NCI-H345 (cell line): ENCODE data around the gene FKBP2.
A peak's percentile ranks its signal among the peaks of the same experiment; 100 is the strongest.

Source experiments
- DNase-seq: peaks from one replicate; lab custom pipeline; 2025; lab: John Stamatoyannopoulos, UW

Gene FKBP2

GRCh38 chr11:64264371-64264852 lies 23.5 kb downstream of the FKBP2 start:
- no peak for DNase-seq

- DNase-seq = no peak
These were observed 24.6 kb downstream of the FKBP2 start for GRCh38 chr11:64265176-64266160.

DNA sequence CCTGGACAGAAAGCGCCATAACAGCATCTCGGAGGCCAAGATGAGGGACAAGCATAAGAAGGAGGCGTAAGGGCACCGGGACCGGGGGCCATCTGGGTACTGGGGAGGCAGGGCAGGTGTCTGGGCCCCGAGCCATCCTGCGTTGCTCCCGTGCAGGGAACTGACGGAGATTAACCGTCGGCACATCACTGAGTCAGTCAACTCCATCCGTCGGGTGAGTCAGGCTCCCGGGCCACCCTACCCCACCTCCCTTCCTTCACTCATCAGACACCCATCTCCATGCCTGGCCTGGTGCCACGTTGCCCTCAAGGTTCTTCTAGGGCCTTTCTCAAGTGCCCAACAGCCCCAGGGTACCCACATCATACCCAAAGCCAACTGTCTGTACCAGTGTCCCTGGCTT lies 25.4 kb downstream of the FKBP2 start:
- DNase-seq = no peak

GRCh38 chr11:64267207-64267945 lies 26.5 kb downstream of the FKBP2 start:
- DNase-seq = peak; percentile 85

GRCh38 chr11:64268025-64268892 lies 27.4 kb downstream of the FKBP2 start:
- DNase-seq = peak; percentile 64

DNA sequence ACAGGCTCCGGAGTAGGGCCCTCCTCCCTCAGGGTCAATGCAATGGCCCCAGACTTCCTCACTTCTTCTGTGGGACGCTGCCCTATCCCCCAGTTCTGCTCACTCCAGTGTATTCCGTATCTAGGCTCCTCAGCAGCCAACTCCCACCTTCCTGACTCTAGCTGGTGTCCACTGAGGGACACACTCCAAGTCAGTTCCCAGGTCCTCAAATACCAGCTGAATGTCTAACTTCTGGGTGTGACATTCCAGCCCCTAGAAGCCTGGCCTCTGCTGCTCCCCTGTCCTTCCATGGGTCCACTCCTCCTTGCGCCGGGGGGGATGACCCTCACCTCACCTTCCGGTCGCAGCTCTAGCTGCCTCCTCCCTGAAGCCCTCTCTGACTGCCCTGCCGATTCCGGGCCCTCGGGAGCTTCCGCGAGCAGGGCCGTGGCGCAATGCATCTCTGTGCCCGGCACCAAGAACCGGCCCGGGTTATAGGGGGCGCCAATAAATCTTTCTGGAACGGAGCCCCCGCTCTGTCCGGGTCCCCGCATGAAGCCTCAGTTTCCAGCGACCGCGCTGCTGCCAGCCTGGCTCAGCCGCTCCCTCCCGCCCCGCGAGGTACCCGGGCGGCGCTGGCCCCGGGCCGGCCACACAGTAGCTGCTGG lies 28.1 kb downstream of the FKBP2 start:
- peak; percentile 43 for DNase-seq

GRCh38 chr11:64269540-64270220 lies 28.8 kb downstream of the FKBP2 start:
- DNase-seq = peak; percentile 99

DNA sequence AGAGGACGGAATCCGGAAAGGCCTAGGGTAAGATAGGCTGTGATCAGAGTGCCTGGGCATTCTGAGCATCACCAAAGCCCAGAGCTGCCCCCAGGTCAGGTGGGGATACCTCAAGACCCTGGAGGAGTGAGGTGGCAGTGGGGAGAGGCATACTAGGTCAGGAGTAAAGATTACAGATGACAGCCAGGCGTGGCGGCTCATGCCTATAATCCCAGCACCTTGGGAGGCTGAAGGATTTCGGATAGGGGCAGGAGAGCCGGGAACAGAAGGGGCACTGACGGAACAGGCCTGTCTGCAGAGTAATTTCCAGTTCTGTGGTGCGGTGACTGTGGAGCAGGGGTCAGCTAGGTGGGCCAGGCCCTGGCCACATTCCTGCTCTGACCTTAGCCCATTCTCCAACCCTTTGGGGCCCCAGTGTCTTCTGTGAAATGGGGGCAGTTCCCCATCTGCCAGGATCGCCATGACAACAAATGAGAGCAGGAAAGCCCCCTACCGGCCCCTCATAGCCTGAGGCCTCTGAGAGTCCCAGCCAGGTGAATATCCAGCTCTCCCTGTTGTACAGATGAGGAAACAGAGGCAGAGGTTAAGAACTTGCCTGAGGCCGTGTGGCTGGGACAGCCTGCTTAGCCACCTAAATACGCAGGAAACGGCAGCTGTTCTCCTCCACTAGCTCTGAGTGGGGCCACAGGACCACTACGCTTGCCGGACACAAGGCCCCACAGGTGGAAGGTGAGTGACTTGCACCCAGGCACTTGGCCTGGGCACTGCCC lies 34.3 kb downstream of the FKBP2 start:
- DNase-seq = no peak

DNA sequence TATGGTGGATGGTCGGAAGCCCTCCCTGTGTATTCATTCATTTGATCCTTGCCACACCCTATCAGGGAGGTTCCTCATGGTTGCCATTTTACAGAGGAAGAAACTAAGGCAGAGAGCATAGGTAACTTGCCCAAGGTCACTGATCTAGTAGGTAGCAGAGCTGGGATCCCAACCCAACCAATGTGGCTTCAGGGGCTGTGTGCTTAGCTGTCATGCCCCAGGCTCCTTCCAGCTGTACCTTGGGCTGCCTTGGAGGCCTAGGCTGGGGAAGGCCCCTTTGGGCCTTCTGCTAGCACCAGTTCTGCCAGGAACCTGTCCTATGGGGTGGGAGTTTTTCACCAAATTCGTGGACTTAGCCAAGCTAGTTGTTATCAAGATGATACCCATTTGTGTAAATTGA lies 34.9 kb downstream of the FKBP2 start:
- no peak for DNase-seq

DNA sequence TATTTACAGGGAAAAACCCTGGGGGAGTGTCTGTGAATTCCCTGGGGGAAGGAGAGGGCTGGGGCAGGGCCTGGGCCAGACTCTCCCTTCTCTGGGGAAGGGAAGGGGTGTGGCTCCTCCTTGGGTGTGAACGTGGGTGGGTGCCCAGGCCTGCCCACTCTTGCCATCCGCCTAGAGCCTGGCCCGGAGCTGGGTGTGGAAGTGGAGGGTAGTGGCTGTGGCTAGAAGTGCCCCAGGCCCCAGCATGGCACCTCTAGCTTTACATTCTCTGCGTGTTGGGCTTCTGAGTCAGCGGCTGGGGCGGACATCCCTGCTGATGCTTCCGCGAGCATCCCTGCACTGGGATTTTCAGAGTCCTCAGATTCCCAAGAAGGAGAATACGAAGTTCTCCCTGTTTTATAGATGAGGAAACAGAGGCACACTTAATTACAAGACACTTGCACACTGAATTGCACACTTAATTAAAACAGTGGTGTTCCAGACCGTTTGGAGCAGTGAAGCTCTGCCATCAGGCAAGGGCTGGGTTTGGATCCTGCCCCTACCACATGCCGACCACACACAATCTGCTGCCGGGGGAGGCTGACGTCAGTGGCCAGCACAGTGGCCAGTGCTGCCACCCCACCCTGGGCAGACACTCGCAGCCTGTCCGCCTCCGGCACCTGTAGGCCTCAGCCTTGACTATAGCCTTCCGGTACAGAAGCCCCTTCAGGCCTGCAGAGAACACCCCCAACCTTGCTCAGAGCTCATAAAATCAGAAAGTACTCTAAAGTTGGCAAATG lies 35.9 kb downstream of the FKBP2 start:
- DNase-seq = no peak

DNA sequence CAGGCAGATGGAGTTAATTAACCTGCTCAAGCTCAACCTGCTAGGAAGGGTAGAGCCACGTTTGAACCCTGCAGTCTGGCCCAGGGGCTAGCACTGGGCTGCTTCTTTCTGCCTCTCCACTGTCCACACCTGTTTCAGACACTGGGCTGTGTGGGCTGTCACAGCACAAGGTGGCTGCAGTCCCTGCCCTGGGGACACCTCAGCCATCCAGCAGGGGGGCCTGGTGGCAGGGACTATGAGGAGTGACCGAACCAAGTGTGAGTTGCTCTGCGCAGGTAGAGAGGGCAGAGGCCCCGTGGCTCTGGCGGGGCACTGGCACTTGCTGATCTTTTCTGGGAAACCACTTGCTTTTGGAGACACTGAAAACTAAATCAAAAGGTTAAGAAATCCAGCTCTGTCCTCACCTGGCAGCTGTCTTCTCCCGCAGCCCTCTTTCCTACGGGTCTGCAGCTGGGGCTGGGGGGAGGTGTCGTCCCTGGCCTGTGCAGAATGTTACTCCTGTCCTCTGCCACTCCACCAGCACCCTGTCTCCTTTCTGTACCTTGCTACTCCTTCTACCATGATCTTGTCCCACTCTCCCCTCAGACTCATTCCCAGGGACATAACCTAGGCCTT lies 37.8 kb downstream of the FKBP2 start:
- DNase-seq = no peak

DNA sequence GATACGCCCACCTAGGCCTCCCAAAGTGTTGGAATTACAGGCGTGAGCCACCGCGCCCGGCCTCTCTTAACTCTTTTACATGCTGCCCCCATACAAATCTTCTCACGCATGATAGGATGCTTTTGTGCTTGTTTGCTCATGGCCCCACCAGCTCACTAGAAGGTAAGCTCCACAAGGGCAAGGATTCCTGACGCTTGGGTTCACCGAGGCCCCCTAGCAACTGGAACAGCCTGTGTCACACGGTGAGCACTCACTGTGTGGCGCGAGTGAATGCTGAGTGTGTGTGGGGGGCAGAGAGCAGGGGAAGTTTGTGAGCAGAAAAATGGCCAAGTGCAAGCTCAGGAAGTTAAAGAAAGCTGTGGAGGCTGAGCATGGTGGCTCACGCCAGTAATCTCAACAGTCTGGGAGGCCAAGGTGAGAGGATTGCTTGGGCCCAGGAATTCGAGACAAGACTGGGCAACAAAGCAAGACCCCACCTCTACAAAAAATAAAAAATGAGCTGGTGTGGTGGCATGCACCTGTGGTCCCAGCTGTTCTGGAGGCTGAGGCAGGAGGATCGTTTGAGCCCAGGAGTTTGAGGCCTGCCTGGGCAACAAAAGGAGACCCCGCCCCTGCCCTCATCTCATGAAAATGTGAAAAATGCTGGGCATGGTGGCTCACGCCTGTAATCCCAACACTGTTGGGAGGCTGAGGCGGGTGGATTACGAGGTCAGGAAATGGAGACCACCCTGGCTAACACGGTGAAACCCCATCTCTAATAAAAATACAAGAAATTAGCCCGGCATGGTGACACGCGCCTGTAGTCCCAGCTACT lies 41.3 kb downstream of the FKBP2 start:
- DNase-seq = no peak

DNA sequence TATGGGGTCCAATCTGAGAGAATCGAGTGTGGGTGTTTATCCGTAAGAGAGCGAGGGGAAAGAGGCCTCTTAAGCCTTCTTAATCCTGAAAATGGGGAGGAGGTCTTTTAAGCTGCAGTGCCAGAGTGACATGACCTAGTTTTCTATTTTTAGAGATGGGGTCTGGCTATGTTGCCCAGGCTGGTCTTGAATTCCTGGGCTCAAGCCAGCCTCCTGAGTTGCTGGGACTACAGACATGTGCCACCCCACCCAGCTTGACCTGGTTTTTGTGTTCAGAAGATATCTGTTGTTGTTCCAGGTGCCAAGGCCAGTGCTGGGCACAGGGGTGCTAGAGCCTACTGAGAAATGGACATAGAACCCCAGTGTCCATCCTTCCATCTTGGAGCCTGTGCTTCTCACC lies 42.2 kb downstream of the FKBP2 start:
- no peak for DNase-seq

DNA sequence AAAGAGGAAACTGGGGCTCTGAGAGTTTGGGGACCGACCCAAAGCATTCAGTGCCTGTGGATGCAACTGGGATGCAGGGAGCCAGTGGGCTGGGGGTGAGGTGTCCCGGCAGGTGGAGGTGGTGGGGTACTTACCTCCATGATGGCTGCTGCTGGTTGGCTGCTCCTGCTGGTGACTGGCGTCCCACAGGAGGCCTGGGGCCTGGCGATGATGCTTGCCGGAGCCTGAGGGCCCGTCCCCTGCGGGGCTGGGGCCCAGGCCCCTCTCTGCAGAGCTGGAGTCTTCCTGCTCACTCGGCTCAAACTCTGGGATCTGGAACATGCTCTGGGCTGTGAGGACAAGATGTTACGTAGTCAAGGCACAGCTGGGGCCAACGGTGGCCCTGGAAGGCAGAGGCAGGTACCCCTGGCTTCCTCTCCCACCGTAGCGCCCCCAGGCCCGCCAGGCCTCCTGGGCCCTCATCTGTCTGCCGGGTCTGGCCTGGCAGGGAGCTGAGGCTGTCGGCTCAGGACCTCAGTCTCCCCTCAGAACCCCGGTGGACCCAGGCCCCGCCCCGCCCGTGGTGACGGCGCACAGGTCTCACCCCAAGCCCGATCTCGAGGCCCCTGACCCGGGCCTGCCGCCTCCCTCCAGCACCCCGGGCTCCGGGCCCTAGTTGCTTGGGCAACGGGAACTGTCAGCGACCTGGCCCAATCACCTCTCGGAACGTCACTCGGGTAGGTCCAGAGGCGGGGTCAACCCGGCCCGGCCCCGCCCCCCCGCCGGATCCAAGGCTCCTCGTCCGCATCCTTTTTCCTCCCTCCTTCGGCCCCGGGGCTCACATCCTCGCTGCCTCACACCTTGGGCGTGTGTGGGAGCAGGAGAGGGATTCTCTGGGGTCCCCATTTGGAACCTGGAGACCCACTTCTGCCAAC lies 43.4 kb downstream of the FKBP2 start, which contains the start of gene BAD:
BAD (minus strand) TSS at position 618 of the 914 bp plus-strand sequence; CDS start at position 321, 297 bp downstream.
- peak; percentile 96 for DNase-seq

DNA sequence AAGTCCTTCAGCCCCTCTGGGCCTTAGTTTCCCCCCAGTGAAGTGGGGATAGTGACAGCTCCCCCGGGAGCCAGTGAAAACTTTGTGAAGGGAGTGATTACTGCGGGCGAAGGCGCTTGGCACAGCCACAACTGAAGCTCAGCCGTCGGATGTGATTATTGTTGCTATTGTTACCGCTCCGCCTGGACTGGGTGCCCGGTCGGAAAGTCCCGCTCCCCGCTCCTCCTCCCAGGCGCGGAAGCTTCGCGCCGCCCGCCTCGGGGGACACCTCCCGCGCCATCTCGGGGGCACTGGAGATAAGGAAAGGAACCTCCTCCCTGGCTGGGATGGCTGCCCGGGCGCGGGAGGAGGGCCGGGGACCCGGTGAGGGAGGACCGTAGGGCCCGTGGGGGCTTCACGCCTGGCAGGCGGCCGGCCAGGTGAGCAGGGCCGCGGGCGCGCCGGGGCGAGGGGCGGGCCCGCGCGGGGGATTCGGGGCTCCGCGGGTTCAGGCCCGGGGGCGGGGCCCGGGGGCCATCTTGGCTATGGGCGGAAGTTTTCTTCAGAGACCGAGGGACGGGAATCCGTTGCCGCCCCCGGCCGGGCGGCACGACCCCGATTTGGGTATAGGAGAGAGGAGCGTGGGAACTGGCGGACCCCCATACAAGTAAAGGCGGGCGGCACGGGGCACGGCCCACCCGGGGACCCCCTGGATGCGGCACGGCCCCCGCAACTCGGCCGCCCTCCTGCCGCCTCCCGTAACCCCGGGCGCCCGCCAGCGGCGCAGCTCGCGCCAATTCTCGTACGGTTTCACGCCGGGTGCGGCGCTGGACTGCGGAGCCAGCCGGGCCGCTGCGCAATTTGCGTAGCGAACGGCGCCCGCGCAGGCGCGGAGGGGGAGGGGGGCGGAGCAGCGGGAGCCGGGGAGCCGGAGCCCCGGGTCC lies 44.3 kb downstream of the FKBP2 start, which contains the start of gene GPR137:
GPR137 (plus strand) TSS at position 887 of the 923 bp plus-strand sequence. CDS start 677 bp downstream, outside the sequence.
- DNase-seq = peak; percentile 88
